Ovary (tissue), 9 donors: Measurements from ENCODE around the gene EIF3L. TPM values are rescaled to one million over a fixed set of nuclear protein-coding genes. Genes with fewer than 3 reads are reported as not detected.

ENCODE experiments used
- DNase-seq, 5 donors: peaks; one replicate each; pipeline ENCODE4 v3.0.0-alpha.2; 2019 to 2020
- H3K27ac ChIP-seq, 2 donors: fragments of 200-600 bp; one replicate each; pipeline versions ENCODE4 v1.5.1 to v1.8.0; 2019 to 2022
- H3K27me3 ChIP-seq: fragments of 200-600 bp; one replicate; pipeline ENCODE4 v1.8.0; 2022
- H3K36me3 ChIP-seq: fragments of 200-600 bp; sonication (generic); one replicate; pipeline ENCODE4 v1.5.1; 2019
- H3K4me1 ChIP-seq: one replicate; pipeline ENCODE4 v1.8.1; 2013; ENCODE audit warnings: mild to moderate bottlenecking, moderate library complexity; ENCODE audit not compliant: insufficient read depth
- H3K4me3 ChIP-seq: fragments of 200-600 bp; sonication (generic); one replicate; pipeline ENCODE4 v1.5.1; 2017
- H3K9me3 ChIP-seq, 2 donors: fragments of 200-600 bp in 1 of 2; sonication (generic) in 1 of 2; one replicate each; pipeline versions ENCODE4 v1.5.1 to v1.8.1; 2013 to 2019; ENCODE audit warnings: mild to moderate bottlenecking in 1 of 2, moderate library complexity in 1 of 2
- CTCF ChIP-seq, 3 donors: fragments of 450-650 bp in 2 of 3; fragments of 200-600 bp in 1 of 3; IDR thresholded peaks; one replicate each; pipeline versions ENCODE4 v1.5.1 to v1.8.0; 2016 to 2022; ENCODE audit warnings: antibody characterized with exemption in 3 of 3, mild to moderate bottlenecking in 1 of 3
- EP300 ChIP-seq: sonication (generic); formaldehyde crosslinking; IDR thresholded peaks from one replicate; pipeline ENCODE4 v1.6.1; 2017; ENCODE audit warnings: antibody characterized with exemption
- POLR2A ChIP-seq: fragments of 450-650 bp; IDR thresholded peaks from one replicate; pipeline ENCODE4 v1.6.1; 2017; ENCODE audit warnings: antibody characterized with exemption, mild to moderate bottlenecking, moderate library complexity
- WGBS, 3 donors: extraction: QIAGEN DNeasy Blood & Tissue Kit in 1 of 3; methylation state at CpG; one replicate each; pipeline versions ENCODE4 v1.1.5 to v1.1.7; 2013 to 2017; 5-methylcytosine and 5-hydroxymethylcytosine counted together
- intact Hi-C, 4 donors: fragments of 100-400 bp; cut with DNase I; formaldehyde crosslinking; loops; one replicate each; pipeline versions ENCODE4 v1.11.0 to v1.15.1; 2022 to 2023
- polyA plus RNA-seq, 2 donors: library from polyadenylated mRNA; stranded (reverse); fragments of 200-250 nt in 1 of 2; fragments of 350-450 nt in 1 of 2; fragmentation: Illumina TruSeq in 1 of 2; extraction: RNeasy Lipid Tissue Mini Kit (QIAGEN cat#74804) in 1 of 2; gene quantifications; one replicate each; pipeline ENCODE4 v1.2.3, GENCODE V29; 2013 to 2014
- total RNA-seq, 7 donors: library from RNA; depleted of rRNA in 2 of 7; stranded (reverse); fragments of >200 nt in 2 of 7; fragmentation: NEBNext Ultra II Directional in 3 of 7; extraction: Animal tissue kit (Norgen Biotek cat#: 25700) in 3 of 7; gene quantifications; one replicate each; pipeline versions ENCODE4 v1.1.0 to v1.2.4, GENCODE V29; 2016 to 2023
- donor health status: DM: no; HTN: no; CAD: no; lungs with moderate emphysema.
- donor health status: DM: no; HTN: no; CAD: no.
- donor health status: Bipolar disorder and iron deficiency.
- donor health status: DM: yes; HTN: yes; CAD: no.
- donor health status: DM: no; HTN: no; CAD: no.
- donor health status: DM: yes; HTN: yes; CAD: no.

The EIF3L gene
- total and polyA plus RNA-seq, 9 donors = 534 to 1,344 (median 896) TPM

- H3K36me3 ChIP-seq = no peaks in the 10 kb centered on the region
These were observed 75.3 kb downstream of the EIF3L start for GRCh38 chr22:37924386-37925065.

GRCh38 chr22:37925330-37925729, 76.1 kb downstream of the EIF3L start:
- no peak overlapping the region for H3K27ac ChIP-seq

More at GRCh38 chr22:37924386-37925065, 75.3 kb downstream of the EIF3L start:
- Histone ChIP-seq H3K4me1 (no peaks in the 10 kb centered on the region), H3K4me3 (no peak overlapping the region), H3K9me3 (no peaks in the 10 kb centered on the region), H3K27me3 (no peaks in the 10 kb centered on the region), H3K27ac (no peak overlapping the region)
- 87 to 88% (median 88%) methylated on average over 18 of the region's 18 CpGs for WGBS, 3 donors
- intact Hi-C loops = loop anchor here in 1 of 4 donors (10.0 kb wide), 1 partner anchor 110 kb away; no protein-coding TSS in a partner anchor
- DNase-seq = no peak
- TF ChIP-seq EP300 (no peak), POLR2A (no peak), CTCF (IDR thresholded peaks at IDR 0.05) (no peak)

GRCh38 chr22:37925767-37926166, 76.5 kb downstream of the EIF3L start:
- no peak for TF ChIP-seq POLR2A
- no peak for TF ChIP-seq EP300
- no peak for TF ChIP-seq CTCF (IDR thresholded peaks at IDR 0.05)
- no peaks in the 10 kb centered on the region for H3K27me3 ChIP-seq
- H3K4me1 ChIP-seq = no peaks in the 10 kb centered on the region
- intact Hi-C loops = loop anchor here in 1 of 4 donors (10.0 kb wide), 1 partner anchor 111 kb away; no protein-coding TSS in a partner anchor
- no peak overlapping the region for H3K4me3 ChIP-seq
- DNase-seq = no peak
- no peaks in the 10 kb centered on the region for H3K9me3 ChIP-seq
- H3K36me3 ChIP-seq = no peaks in the 10 kb centered on the region
- WGBS, 3 donors = 85 to 88% (median 85%) methylated on average over 15 of the region's 15 CpGs
- H3K27ac ChIP-seq = no peak overlapping the region

More at GRCh38 chr22:37925330-37925729, 76.1 kb downstream of the EIF3L start:
- WGBS, 3 donors = 46 to 68% (median 59%) methylated on average over 3 of the region's 3 CpGs
- no peak for DNase-seq
- Histone ChIP-seq H3K4me1 (no peaks in the 10 kb centered on the region), H3K9me3 (no peaks in the 10 kb centered on the region), H3K36me3 (no peaks in the 10 kb centered on the region), H3K4me3 (no peak overlapping the region), H3K27me3 (no peaks in the 10 kb centered on the region)
- intact Hi-C loops = loop anchor here in 1 of 4 donors (10.0 kb wide), 1 partner anchor 111 kb away; no protein-coding TSS in a partner anchor
- TF ChIP-seq EP300 (no peak), CTCF (IDR thresholded peaks at IDR 0.05) (no peak), POLR2A (no peak)

- no peaks in the 10 kb centered on the region for H3K36me3 ChIP-seq
- TF ChIP-seq CTCF (IDR thresholded peaks at IDR 0.05) = no peak
- no peak for TF ChIP-seq POLR2A
- TF ChIP-seq EP300 = no peak
- no peaks in the 10 kb centered on the region for H3K9me3 ChIP-seq
- H3K27me3 ChIP-seq = no peaks in the 10 kb centered on the region
- no peak for DNase-seq
- 82 to 90% (median 85%) methylated on average over 7 of the region's 7 CpGs for WGBS, 3 donors
- intact Hi-C loops = loop anchor here in 1 of 4 donors (10.0 kb wide), 1 partner anchor 112 kb away; no protein-coding TSS in a partner anchor
- H3K27ac ChIP-seq = no peak overlapping the region
- H3K4me3 ChIP-seq = no peak overlapping the region
- no peaks in the 10 kb centered on the region for H3K4me1 ChIP-seq
These were observed 77.1 kb downstream of the EIF3L start for GRCh38 chr22:37926358-37926757.
